B cell (primary cell): ENCODE data around the gene PEX5.
"Not testable (repeated sequence)": the region's sequence is repeated elsewhere in the genome, so short reads cannot be mapped to it uniquely, and the experiment has no call there.

Source experiments
- EZH2 ChIP-seq: IDR thresholded peaks from 2 replicates; pipeline ENCODE4 v1.6.1; 2012; ENCODE audit warnings: borderline replicate concordance, low read depth, mild to moderate bottlenecking, moderate library complexity, low read length; ENCODE audit not compliant: insufficient read depth, poor library complexity, severe bottlenecking
- TF ChIP-seq, protein P1 (sequence below): fragments of 200-600 bp; IDR thresholded peaks from one replicate; pipeline ENCODE4 v1.8.0; 2022; ENCODE audit warnings: antibody characterized with exemption, mild to moderate bottlenecking

DNA sequence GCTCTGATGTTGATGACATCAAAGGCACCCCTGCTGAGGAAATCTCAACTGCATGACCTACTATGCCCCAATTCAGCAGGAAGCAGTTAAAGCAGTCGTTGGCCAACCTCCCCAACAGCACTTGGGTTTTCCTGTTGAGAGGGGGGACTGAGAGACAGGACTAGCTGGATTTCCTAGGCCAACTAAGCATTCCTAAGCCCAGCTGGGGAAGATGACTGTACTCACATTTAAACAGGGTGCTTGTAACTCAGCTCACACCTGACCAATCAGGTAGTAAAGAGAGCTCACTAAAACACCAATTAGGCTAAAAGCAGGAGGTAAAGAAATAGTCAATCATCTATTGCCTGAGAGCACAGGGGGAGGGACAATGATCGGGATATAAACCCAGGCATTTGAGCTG lies 3.4 kb upstream of the PEX5 start:
- TF ChIP-seq, protein P1, sequence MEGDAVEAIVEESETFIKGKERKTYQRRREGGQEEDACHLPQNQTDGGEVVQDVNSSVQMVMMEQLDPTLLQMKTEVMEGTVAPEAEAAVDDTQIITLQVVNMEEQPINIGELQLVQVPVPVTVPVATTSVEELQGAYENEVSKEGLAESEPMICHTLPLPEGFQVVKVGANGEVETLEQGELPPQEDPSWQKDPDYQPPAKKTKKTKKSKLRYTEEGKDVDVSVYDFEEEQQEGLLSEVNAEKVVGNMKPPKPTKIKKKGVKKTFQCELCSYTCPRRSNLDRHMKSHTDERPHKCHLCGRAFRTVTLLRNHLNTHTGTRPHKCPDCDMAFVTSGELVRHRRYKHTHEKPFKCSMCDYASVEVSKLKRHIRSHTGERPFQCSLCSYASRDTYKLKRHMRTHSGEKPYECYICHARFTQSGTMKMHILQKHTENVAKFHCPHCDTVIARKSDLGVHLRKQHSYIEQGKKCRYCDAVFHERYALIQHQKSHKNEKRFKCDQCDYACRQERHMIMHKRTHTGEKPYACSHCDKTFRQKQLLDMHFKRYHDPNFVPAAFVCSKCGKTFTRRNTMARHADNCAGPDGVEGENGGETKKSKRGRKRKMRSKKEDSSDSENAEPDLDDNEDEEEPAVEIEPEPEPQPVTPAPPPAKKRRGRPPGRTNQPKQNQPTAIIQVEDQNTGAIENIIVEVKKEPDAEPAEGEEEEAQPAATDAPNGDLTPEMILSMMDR = not testable (repeated sequence)
- TF ChIP-seq EZH2 = not testable (repeated sequence)
